IMR-90 (cell line): ENCODE measurements around the gene CYB5D1. TPM values are rescaled to one million over a fixed set of nuclear protein-coding genes. Genes with fewer than 3 reads are reported as not detected.
A peak's percentile ranks its signal among the peaks of the same experiment; 100 is the strongest.

ENCODE experiments used
- ATAC-seq: fragments of 200-7000 bp; cut with Tn5 transposase; 2 replicates; pipeline ENCODE4 v1.9.1; 2020; ENCODE audit warnings: low read depth, mild to moderate bottlenecking, moderate library complexity
- BruUV-seq: library from RNA; stranded (reverse); fragments of 400-500 nt; replicated peaks from 2 replicates; lab custom pipeline; 2021; lab: Mats Ljungman, UMichigan
- CTCF ChIA-PET: fragments of 300-600 bp; formaldehyde crosslinking; extraction: SDS; loops from one replicate; lab custom pipeline; 2021; ENCODE audit warnings: antibody characterized with exemption; lab: Yijun Ruan, JAX
- POLR2A ChIA-PET: fragments of 300-600 bp; sonication (Branson Sonifier 250); formaldehyde crosslinking; loops from one replicate; lab custom pipeline; 2022; ENCODE audit warnings: antibody characterized with exemption; ENCODE audit not compliant: unreplicated experiment; lab: Charles Lee
- DNase-seq: peaks from one replicate; pipeline ENCODE4 v3.0.0; 2013
- H2AFZ ChIP-seq: replicated peaks from 2 replicates; pipeline ENCODE3; 2013; ENCODE audit warnings: low read length, mild to moderate bottlenecking; ENCODE audit not compliant: poor library complexity
- H2AK5ac ChIP-seq: 2 replicates; pipeline ENCODE4 v1.6.1; 2013; ENCODE audit warnings: low read depth, low read length, inconsistent platforms
- H2AK9ac ChIP-seq: replicated peaks from 2 replicates; pipeline ENCODE3; 2013; ENCODE audit warnings: mild to moderate bottlenecking, low read depth, low read length, moderate library complexity; ENCODE audit not compliant: poor library complexity
- H2BK120ac ChIP-seq: 2 replicates; pipeline ENCODE4 v1.6.1; 2013; ENCODE audit warnings: low read depth, low read length, inconsistent platforms
- H2BK15ac ChIP-seq: 3 replicates; pipeline ENCODE4 v1.6.1; 2013; ENCODE audit warnings: low read depth, low read length, inconsistent platforms
- H2BK20ac ChIP-seq: 2 replicates; pipeline ENCODE4 v1.6.1; 2013; ENCODE audit warnings: low read depth, mild to moderate bottlenecking, inconsistent platforms, low read length, moderate library complexity
- H2BK5ac ChIP-seq: 2 replicates; pipeline ENCODE4 v1.6.1; 2013; ENCODE audit warnings: mild to moderate bottlenecking, low read depth, low read length, inconsistent platforms; ENCODE audit not compliant: poor library complexity, severe bottlenecking
- H3K14ac ChIP-seq: replicated peaks from 2 replicates; pipeline ENCODE4 v1.6.1; 2013; ENCODE audit warnings: low read depth, low read length, inconsistent platforms
- H3K18ac ChIP-seq: 2 replicates; pipeline ENCODE4 v1.6.1; 2013; ENCODE audit warnings: low read depth, low read length, control low read depth
- H3K23ac ChIP-seq: 2 replicates; pipeline ENCODE4 v1.6.1; 2013; ENCODE audit warnings: low read depth, low read length, inconsistent platforms
- H3K27ac ChIP-seq: 2 replicates; pipeline ENCODE4 v1.5.1; 2013; ENCODE audit warnings: mild to moderate bottlenecking, control low read depth, low read length; ENCODE audit not compliant: insufficient read depth
- H3K27me3 ChIP-seq: 2 replicates; pipeline ENCODE4 v1.6.1; 2013; ENCODE audit warnings: low read length; ENCODE audit not compliant: control insufficient read depth, insufficient read depth
- H3K36me3 ChIP-seq: 2 replicates; pipeline ENCODE4 v1.6.1; 2013; ENCODE audit warnings: low read length, mixed read lengths; ENCODE audit not compliant: control insufficient read depth, insufficient read depth
- H3K4ac ChIP-seq: 2 replicates; pipeline ENCODE4 v1.6.1; 2013; ENCODE audit warnings: low read depth, low read length, inconsistent platforms
- H3K4me1 ChIP-seq: 2 replicates; pipeline ENCODE4 v1.6.1; 2013; ENCODE audit warnings: low read length, mixed read lengths; ENCODE audit not compliant: control insufficient read depth, insufficient read depth
- H3K4me2 ChIP-seq: 2 replicates; pipeline ENCODE4 v1.6.1; 2013; ENCODE audit warnings: low read depth, mild to moderate bottlenecking, control low read depth, low read length, moderate library complexity
- H3K4me3 ChIP-seq: 2 replicates; pipeline ENCODE4 v1.5.1; 2013; ENCODE audit warnings: low read depth, mild to moderate bottlenecking, control low read depth, low read length, moderate library complexity; ENCODE audit not compliant: insufficient read depth
- H3K56ac ChIP-seq: 2 replicates; pipeline ENCODE4 v1.6.1; 2013; ENCODE audit warnings: low read length, inconsistent platforms; ENCODE audit not compliant: insufficient read depth; ENCODE audit errors: extremely low read depth
- H3K79me1 ChIP-seq, 2 experiments: 2 replicates each; pipeline ENCODE4 v1.6.1; 2013; ENCODE audit warnings: low read length in 2 of 2, inconsistent platforms in 1 of 2, low read depth in 1 of 2
- H3K9ac ChIP-seq: 2 replicates; pipeline ENCODE4 v1.6.1; 2013; ENCODE audit warnings: low read depth, low read length, control low read depth
- H3K9me1 ChIP-seq: 2 replicates; pipeline ENCODE4 v1.6.1; 2013; ENCODE audit warnings: low read length, inconsistent platforms; ENCODE audit not compliant: insufficient read depth
- H3K9me3 ChIP-seq: 2 replicates; pipeline ENCODE4 v1.6.1; 2013; ENCODE audit warnings: low read length; ENCODE audit not compliant: control insufficient read depth, insufficient read depth
- H4K20me1 ChIP-seq: 2 replicates; pipeline ENCODE4 v1.6.1; 2013; ENCODE audit warnings: low read length, inconsistent platforms; ENCODE audit not compliant: insufficient read depth
- H4K5ac ChIP-seq: 2 replicates; pipeline ENCODE4 v1.6.1; 2013; ENCODE audit warnings: mild to moderate bottlenecking, low read depth, low read length, control low read depth
- H4K8ac ChIP-seq, 2 experiments: 2 replicates each; pipeline ENCODE4 v1.6.1; 2013; ENCODE audit warnings: low read depth in 2 of 2, low read length in 2 of 2, control low read depth in 1 of 2, inconsistent platforms in 1 of 2
- H4K91ac ChIP-seq: 2 replicates; pipeline ENCODE4 v1.6.1; 2013; ENCODE audit warnings: low read depth, low read length, inconsistent platforms; ENCODE audit not compliant: insufficient read depth
- BHLHE40 ChIP-seq: fragments of 150-350 bp; IDR thresholded peaks from 2 replicates; pipeline ENCODE4 v1.6.1; 2016; ENCODE audit warnings: mild to moderate bottlenecking, low read depth, low read length
- CEBPB ChIP-seq: IDR thresholded peaks from 2 replicates; pipeline ENCODE4 v1.6.1; 2012; ENCODE audit warnings: low read depth, low read length, improper control_type of control experiment
- CHD1 ChIP-seq: IDR thresholded peaks from 2 replicates; pipeline ENCODE4 v1.6.1; 2012; ENCODE audit warnings: low read depth, low read length, improper control_type of control experiment
- FOS ChIP-seq: fragments of 150-350 bp; IDR thresholded peaks from 2 replicates; pipeline ENCODE4 v1.6.1; 2016; ENCODE audit warnings: low read depth, low read length
- MAFK ChIP-seq: IDR thresholded peaks from 2 replicates; pipeline ENCODE4 v1.6.1; 2012; ENCODE audit warnings: low read depth, low read length, improper control_type of control experiment
- MAZ ChIP-seq: IDR thresholded peaks from 2 replicates; pipeline ENCODE4 v1.6.1; 2012; ENCODE audit warnings: low read depth, mild to moderate bottlenecking, low read length, improper control_type of control experiment, moderate library complexity, borderline replicate concordance
- MXI1 ChIP-seq: IDR thresholded peaks from 2 replicates; pipeline ENCODE4 v1.6.1; 2012; ENCODE audit warnings: low read depth, mild to moderate bottlenecking, low read length, moderate library complexity, borderline replicate concordance
- NFE2L2 ChIP-seq: fragments of 150-350 bp; IDR thresholded peaks from 2 replicates; pipeline ENCODE4 v1.6.1; 2016; ENCODE audit warnings: low read depth, mild to moderate bottlenecking, low read length
- POLR2A ChIP-seq: IDR thresholded peaks from 2 replicates; pipeline ENCODE4 v1.6.1; 2012; ENCODE audit warnings: mild to moderate bottlenecking, low read depth, low read length
- RAD21 ChIP-seq: IDR thresholded peaks from 2 replicates; pipeline ENCODE4 v1.6.1; 2012; ENCODE audit warnings: low read length, improper control_type of control experiment
- RCOR1 ChIP-seq: IDR thresholded peaks from 2 replicates; pipeline ENCODE4 v1.6.1; 2012; ENCODE audit warnings: mild to moderate bottlenecking, low read length, improper control_type of control experiment; ENCODE audit not compliant: insufficient replicate concordance
- RFX5 ChIP-seq: IDR thresholded peaks from 2 replicates; pipeline ENCODE4 v1.8.0; 2012; ENCODE audit warnings: low read depth, mild to moderate bottlenecking, low read length, moderate library complexity
- SMC3 ChIP-seq: fragments of 150-350 bp; IDR thresholded peaks from 2 replicates; pipeline ENCODE4 v1.6.1; 2016; ENCODE audit warnings: low read depth, mild to moderate bottlenecking, antibody characterized with exemption, low read length, moderate library complexity
- WGBS, 2 experiments: methylation state at CpG; one replicate each; pipeline versions ENCODE4 v1.1.5 to v1.1.7; 2013; ENCODE audit warnings: missing lambda C conversion rate in 2 of 2; ENCODE audit not compliant: insufficient read length in 1 of 2; ENCODE audit errors: extremely low coverage in 2 of 2; 5-methylcytosine and 5-hydroxymethylcytosine counted together
- dilution Hi-C: fragments of 300-500 bp; cut with HindIII; formaldehyde crosslinking; loops from one replicate; pipeline ENCODE4 v1.14.3; 2018; ENCODE audit warnings: low sequenced_read_pairs; ENCODE audit not compliant: unreplicated experiment
- in situ Hi-C: fragments of 300-500 bp; cut with MboI; formaldehyde crosslinking; loops from 3 replicates; pipeline ENCODE4 v1.14.3; 2019; ENCODE audit warnings: low sequenced_read_pairs, inconsistent platforms, mixed read lengths
- intact Hi-C: fragments of 100-400 bp; cut with micrococcal nuclease; formaldehyde crosslinking; loops from 2 replicates; pipeline ENCODE4 v1.10.0; 2022
- polyA plus RNA-seq, 3 experiments: library from polyadenylated mRNA; depleted of rRNA; stranded (reverse); fragments of >200 nt; gene quantifications; 2 replicates each; pipeline ENCODE4 v1.2.3, GENCODE V29; 2012; ENCODE audit warnings: low replicate concordance in 1 of 3
- total RNA-seq: library from RNA; depleted of rRNA; stranded (reverse); fragments of >200 nt; gene quantifications from 2 replicates; pipeline ENCODE4 v1.2.3, GENCODE V29; 2012
- TF ChIP-seq, protein P1 (sequence below): conservative IDR thresholded peaks from 2 replicates; pipeline ENCODE4 v1.5.1; 2012; ENCODE audit warnings: mild to moderate bottlenecking, low read depth, low read length, improper control_type of control experiment
- TF ChIP-seq, protein P2 (sequence below): fragments of 150-350 bp; IDR thresholded peaks from 2 replicates; pipeline ENCODE4 v1.6.1; 2017; ENCODE audit warnings: mild to moderate bottlenecking, antibody characterized with exemption, low read length, low read depth
- TF ChIP-seq, protein P3 (sequence below): fragments of 150-350 bp; IDR thresholded peaks from 2 replicates; pipeline ENCODE4 v1.6.1; 2016; ENCODE audit warnings: low read depth, mild to moderate bottlenecking, low read length, moderate library complexity, borderline replicate concordance

Gene CYB5D1
- total and polyA plus RNA-seq, 2 of the 4 experiments (the other 2 are of a cell fraction), result 8.8 to 10.8 TPM

DNA sequence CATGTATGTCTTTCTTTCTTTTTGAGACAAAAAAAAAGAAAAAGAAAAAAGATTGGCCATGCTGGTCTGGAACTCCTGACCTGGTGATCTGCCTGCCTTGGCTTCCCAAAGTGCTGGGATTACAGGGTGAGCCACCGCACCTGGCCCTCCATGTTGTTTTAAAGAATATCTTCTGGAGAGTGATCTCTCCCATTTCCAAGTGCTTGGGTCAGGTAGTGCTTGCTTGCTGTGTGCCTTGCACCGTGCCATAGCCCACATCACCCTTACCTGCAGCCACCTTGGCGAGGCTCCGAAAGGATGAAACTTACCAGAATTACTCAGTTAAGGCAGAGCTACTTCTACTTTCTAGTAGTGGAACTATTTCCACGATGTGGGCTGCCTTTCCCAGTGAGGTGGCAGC lies 42.8 kb upstream of the CYB5D1 start:
- no peak overlapping the region for H3K14ac ChIP-seq
- no peak overlapping the region for H4K91ac ChIP-seq
- no peaks in the 10 kb centered on the region for H3K36me3 ChIP-seq
- BruUV-seq, result no TSS peak
- H3K9ac ChIP-seq, result no peak overlapping the region
- H3K56ac ChIP-seq, result no peak overlapping the region
- no peaks in the 10 kb centered on the region for H3K9me3 ChIP-seq
- H2BK120ac ChIP-seq, result no peak overlapping the region
- no peaks in the 10 kb centered on the region for H3K9me1 ChIP-seq
- no peak overlapping the region for H2BK15ac ChIP-seq
- in situ Hi-C loops, result no loop called here
- ATAC-seq (no peak), DNase-seq (no peak)
- peak overlapping the region; percentile 7 for H2AFZ ChIP-seq
- no peaks in the 10 kb centered on the region for H3K79me1 ChIP-seq
- no peak overlapping the region for H3K4me3 ChIP-seq
- intact Hi-C loops, result no loop called here
- ChIA-PET POLR2A (no interaction called here), CTCF (no interaction called here)
- TF ChIP-seq RAD21 (no peak), POLR2A (no peak), SMC3 (no peak), MAZ (no peak), RFX5 (no peak), FOS (no peak), NFE2L2 (no peak), RCOR1 (no peak), MXI1 (no peak), MAFK (no peak), BHLHE40 (no peak), CHD1 (no peak), CEBPB (no peak)
- TF ChIP-seq, protein P1, sequence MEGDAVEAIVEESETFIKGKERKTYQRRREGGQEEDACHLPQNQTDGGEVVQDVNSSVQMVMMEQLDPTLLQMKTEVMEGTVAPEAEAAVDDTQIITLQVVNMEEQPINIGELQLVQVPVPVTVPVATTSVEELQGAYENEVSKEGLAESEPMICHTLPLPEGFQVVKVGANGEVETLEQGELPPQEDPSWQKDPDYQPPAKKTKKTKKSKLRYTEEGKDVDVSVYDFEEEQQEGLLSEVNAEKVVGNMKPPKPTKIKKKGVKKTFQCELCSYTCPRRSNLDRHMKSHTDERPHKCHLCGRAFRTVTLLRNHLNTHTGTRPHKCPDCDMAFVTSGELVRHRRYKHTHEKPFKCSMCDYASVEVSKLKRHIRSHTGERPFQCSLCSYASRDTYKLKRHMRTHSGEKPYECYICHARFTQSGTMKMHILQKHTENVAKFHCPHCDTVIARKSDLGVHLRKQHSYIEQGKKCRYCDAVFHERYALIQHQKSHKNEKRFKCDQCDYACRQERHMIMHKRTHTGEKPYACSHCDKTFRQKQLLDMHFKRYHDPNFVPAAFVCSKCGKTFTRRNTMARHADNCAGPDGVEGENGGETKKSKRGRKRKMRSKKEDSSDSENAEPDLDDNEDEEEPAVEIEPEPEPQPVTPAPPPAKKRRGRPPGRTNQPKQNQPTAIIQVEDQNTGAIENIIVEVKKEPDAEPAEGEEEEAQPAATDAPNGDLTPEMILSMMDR, result no peak
- TF ChIP-seq, protein P2, sequence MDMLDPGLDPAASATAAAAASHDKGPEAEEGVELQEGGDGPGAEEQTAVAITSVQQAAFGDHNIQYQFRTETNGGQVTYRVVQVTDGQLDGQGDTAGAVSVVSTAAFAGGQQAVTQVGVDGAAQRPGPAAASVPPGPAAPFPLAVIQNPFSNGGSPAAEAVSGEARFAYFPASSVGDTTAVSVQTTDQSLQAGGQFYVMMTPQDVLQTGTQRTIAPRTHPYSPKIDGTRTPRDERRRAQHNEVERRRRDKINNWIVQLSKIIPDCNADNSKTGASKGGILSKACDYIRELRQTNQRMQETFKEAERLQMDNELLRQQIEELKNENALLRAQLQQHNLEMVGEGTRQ, result no peak
- TF ChIP-seq, protein P3, sequence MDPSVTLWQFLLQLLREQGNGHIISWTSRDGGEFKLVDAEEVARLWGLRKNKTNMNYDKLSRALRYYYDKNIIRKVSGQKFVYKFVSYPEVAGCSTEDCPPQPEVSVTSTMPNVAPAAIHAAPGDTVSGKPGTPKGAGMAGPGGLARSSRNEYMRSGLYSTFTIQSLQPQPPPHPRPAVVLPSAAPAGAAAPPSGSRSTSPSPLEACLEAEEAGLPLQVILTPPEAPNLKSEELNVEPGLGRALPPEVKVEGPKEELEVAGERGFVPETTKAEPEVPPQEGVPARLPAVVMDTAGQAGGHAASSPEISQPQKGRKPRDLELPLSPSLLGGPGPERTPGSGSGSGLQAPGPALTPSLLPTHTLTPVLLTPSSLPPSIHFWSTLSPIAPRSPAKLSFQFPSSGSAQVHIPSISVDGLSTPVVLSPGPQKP, result no peak
- dilution Hi-C loops, result no loop called here
- H3K27me3 ChIP-seq, result peaks cover 36% of the 10 kb centered on the region
- no peak overlapping the region for H4K8ac ChIP-seq
- no peak overlapping the region for H3K4me2 ChIP-seq
- no peak overlapping the region for H3K18ac ChIP-seq
- H2BK5ac ChIP-seq, result no peak overlapping the region
- H4K20me1 ChIP-seq, result no peaks in the 10 kb centered on the region; the same call in 1 of the 2 replicates
- WGBS, 2 experiments, result 89% methylated on average over 5 of the region's 5 CpGs; no CpG with 5 or more reads in 1 of the 2 experiments
- no peaks in the 10 kb centered on the region for H3K4me1 ChIP-seq
- H2AK5ac ChIP-seq, result no peak overlapping the region
- no peak overlapping the region for H2AK9ac ChIP-seq
- H3K4ac ChIP-seq, result no peak overlapping the region
- H3K23ac ChIP-seq, result no peak overlapping the region
- H3K27ac ChIP-seq, result no peak overlapping the region
- H4K5ac ChIP-seq, result no peak overlapping the region
- no peak overlapping the region for H2BK20ac ChIP-seq
